HG03280 (cell line): ENCODE data around the gene SMG6.

Experiments
- ATAC-seq: cut with Tn5 transposase; IDR thresholded peaks from one replicate; pipeline ENCODE4 v1.9.1; 2021; ENCODE audit warnings: mild to moderate bottlenecking, moderate library complexity; ENCODE audit not compliant: unreplicated experiment

The SMG6 gene

DNA sequence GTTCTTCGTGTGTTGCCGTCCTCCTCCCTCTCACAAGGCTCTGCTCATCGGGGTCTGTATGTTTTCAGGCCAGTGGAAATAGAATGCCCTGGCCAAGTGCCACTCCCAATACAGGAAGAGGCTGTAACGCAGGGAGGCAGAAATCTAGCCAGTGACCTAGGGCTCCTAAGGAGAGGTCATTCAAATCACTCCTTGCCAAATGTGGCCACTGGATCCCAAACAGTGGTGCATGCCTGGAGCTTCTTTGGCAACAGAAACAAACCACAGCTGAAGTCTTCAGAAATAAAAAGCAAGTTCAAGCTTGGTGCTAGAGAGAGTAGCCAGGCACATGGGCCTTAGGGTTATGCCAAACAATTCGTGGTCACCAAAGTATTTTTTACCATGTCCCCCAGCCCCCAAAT, 66.1 kb downstream of the SMG6 start:
- no peak for ATAC-seq

DNA sequence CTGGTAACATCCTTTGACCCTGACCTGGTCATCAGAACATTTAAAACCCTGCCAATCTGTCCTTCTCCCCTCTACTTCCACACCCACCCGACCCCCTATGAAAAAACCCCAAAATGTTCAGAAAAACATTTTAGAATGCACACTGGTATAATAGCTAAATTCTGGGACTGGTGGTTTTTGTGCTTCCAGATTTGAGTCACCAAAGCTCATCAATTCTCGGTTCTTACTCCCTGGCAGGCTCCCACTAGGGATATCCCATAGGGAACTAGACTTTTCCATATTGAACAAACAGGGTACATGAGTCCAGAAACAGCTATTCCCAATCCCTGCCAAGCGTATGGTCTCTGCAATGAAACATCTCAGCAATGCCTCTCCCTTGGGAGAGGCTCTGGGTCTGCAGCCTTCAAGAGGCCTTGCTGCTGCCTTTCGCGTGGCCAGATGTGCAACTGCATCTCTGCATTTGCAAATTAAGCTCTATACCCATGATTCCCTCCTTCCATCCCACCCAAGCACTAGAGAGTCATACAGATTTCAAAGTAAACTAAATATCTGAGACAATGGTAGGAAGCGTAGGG, 67.7 kb downstream of the SMG6 start:
- no peak for ATAC-seq

DNA sequence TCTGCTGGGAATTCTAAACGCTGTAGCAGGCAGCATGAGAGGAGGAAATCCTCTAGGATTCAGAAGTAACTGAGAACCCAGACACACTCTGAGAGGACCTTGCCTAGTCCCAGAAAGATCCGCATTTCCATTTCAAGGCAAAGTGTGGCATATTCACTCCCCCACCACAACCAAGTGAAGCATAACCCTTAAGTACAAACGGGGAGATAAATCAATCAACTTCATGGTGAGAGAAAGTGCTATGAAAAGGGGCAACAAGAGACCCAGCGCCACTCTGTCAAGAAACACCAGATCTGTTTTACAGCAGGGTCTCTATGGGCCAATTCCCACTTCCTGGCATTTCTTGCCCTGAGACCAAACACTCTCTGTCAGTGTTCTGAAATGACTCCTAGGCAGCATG, 68.3 kb downstream of the SMG6 start:
- no peak for ATAC-seq

DNA sequence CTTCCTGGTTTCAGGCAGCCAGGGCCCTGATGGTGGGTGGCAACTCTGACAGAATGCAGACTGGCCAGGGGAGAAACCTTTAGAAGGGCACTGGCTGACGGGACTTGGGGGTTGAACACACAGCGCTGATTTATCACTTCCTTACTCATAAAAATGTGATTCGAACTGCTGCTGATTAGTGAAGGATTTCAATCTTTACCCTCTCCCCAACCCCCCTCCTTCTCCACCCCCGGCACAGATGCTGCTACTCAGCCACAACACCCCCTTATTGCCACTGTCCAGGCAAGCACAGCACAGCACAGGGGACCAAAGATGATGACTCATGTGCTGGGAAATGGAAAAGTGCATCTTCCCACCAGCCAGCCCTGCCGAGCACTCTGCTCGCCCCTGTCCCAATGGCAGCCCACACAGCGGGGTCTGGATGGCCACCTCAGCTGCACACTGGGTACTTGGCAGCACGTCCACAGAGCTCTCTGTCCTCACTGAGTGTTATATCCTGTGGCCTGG, 70.1 kb downstream of the SMG6 start:
- no peak for ATAC-seq

DNA sequence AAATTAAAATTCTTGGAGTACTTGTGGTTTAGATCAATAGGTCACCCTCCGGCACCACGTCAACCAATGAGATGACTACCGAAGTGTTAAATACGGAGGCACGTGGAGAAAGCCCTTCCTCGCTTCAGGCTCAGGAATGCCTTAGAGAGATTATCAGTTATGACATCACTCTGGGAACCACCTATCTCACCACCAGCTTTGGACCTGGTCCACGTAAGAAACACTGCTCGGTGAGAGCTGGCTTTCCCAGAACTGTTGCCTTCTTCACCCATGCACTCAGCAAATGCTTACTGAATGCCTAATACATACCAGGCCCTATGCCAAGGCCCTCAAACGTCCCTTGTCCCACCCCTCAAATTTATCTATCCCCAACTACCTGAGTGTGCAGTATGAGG, 71.3 kb downstream of the SMG6 start:
- ATAC-seq: no peak

DNA sequence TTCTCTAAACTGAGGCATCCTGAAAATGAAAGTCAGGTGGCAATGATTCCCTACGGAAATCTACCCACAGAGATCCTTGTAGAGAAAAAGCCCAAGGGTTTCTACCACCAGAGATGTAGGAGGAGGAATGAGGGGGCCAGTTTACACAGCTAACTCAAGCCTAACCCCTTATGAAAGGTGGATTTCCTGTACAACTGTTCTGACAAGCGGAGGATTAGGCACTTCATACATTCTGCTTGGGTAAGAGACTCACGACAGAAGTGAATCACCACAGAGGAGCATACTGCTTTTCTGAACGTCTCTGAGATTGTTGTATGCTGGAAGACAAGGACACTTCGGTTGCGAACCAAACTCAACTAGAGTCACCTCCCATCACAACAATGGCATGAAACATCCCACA, 72.7 kb downstream of the SMG6 start:
- no peak for ATAC-seq

DNA sequence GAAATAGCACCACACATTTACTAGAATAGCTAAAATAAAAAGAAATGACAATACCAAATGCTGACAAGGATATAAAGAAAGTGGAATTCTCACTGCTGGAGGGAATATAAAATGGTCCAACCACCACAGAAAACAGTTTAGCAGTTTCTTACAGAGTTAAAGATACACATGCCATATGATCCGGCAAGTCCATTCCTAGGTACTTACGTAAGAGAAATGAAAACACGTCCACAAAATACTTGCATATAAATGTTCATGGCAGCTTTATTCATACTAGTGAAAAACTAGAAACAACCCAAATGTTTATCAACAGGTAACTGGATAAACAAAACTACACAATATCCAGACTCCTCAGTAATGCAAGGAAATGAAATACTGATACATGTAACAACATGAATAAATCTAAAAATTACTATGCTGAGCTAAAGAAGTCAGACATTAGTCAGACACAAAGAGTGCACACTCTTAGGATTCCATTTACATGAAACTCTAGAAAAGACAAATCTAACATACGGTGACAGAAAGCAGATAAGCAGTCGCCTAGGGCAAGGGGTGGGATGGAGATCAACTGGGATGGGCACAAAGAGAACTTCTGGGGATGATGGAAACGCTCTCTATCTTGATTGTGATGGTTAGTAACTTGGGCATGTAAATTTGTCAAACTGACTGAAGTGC, 76.4 kb downstream of the SMG6 start:
- ATAC-seq: no peak

DNA sequence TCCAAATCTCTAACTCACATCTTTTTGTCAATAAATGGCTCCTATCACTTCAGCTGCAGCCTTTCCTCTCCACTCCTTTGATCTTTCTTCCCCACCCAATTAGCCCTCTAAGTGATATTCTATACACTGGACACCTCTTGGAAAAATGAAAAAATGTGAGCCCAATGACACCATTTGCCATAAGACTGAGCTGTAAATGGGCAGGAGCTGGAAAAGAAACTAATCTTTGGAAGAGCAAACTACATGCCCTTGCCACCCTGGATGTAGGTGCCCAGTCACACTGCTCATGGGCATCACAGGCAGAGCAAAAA, 80.0 kb downstream of the SMG6 start:
- no peak for ATAC-seq

DNA sequence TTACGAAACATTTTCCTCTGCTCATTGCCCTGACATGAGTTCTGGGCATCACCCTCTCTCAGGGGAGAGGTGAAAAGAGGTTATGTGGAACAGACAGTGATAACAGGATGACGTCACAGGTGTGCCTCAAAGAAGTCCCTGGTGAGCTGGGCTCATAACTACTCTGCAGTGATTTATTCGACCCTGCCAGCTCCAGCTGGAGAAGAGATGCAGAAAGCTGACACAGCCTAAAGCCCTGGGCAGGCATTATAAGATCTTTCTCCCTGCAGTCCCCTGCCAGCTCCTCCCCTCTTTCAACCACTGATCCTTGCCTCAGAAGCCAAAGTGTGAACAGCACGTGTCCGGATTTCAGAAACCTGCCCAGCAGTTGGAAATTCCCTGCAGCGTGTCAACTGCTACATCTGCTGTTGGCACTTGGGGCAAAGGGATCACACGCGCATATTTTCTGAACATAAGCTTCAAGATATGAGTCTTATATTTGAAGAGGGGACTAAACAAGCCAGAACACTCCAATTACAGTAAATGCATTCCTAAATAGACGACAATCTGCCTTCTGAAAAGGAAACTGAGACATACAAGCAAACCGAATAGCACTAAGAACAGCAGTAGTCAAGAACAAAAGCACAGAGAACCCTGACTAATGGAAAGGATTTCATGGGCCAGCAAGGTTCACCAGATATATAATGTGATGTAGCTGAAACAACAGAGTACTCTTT, 80.5 kb downstream of the SMG6 start:
- no peak for ATAC-seq

DNA sequence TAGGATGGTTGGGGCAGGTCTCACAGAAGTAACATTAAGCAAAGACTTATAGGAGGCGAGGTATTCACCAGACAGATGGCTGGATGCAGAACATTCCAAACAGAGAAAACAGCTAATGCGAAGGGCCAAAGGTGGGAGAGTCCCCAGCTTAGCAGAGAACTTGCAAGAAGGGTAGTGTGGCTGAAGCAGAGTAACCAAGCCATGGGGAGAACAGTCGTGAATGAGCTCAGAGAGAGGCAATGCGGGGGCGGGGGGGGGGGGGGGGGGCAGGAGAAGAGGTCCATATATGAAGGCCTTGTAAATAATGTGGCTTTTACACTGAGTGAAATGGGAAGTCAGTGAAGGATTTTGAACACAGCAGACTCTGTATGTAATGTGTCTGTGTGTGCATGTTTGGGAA, 81.3 kb downstream of the SMG6 start:
- no peak for ATAC-seq

DNA sequence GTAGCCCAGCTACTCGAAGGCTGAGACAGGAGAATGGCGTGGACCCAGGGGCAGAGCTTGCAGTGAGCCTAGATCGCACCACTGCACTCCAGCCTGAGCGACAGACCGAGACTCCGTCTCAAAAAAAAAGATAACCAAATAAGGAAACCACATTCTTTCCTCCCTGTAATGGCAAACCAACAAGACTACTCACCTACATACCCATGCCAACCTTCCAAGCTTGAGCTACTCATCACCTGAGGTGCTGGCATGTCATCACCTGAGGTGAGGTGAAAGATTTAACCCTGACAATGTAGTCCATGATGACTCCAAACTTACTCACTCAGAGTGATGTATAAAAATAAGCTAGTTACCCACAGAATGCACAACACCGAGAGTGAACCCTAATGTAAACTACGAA, 85.2 kb downstream of the SMG6 start:
- no peak for ATAC-seq

DNA sequence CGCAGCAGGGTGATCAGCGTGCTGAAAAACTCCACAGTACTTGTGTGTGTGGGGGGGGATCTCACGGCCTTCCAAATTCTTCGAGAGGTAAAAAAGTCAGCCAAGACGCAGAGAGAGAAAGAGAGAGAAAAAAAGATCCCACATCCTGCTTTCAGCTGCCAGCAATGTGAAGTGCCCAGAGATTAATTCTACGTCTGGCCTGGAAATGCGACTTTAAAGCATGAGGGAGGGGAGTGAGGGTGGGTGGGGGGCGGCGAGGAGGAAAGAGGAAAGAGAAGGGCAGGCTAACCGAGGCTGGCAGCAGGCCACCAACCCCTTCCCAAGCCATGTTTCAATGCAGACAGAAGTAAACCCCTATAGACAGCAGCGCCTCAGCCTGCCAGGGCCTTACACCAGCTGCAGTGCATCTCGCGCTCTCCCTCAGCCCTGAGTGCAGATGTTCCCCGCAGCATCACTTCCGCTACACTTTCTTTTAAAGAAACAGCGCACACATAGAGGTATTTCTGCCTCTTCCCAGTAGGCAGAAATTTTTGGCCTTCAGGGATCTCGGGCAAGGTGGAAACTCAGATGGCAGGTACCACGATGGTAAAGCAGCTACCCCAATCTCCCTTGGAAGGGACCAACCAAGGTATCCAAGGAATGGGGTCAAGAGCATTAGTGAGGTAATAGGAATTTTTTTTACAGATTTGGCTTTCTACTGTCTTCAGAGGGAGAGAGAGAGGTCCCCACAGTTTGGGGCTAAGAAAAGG, 87.8 kb downstream of the SMG6 start:
- peak; percentile 87 for ATAC-seq

DNA sequence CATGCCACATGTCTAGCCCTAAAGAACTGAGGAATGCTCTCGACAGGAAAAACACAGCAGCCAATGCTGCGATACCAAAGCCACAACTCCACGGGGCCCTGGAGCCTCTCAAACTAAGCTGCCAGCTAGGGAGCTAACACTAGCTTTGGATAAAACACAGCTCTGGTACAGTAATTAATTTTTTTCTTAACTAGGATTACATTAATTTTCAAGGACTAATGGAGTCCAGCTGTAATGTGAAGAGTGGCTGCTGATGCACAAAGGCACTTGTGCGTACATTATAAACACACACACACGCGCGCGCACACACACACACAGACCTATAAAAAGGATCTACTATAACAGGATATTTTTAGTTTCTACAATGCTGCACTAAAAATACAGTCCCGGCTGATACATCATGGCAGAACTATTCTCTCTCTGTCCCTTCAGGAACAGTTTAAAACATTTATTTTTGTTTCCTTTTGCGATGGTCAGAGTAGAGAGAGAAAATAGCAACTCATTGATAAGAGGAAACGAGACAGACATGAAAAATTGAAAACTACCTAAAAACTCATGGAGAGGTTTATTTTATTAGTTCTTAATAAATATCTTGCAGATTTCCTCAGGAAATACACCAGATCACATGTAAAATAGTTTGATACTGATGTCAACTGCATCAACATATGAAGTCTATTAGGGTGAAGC, 88.5 kb downstream of the SMG6 start:
- no peak for ATAC-seq

DNA sequence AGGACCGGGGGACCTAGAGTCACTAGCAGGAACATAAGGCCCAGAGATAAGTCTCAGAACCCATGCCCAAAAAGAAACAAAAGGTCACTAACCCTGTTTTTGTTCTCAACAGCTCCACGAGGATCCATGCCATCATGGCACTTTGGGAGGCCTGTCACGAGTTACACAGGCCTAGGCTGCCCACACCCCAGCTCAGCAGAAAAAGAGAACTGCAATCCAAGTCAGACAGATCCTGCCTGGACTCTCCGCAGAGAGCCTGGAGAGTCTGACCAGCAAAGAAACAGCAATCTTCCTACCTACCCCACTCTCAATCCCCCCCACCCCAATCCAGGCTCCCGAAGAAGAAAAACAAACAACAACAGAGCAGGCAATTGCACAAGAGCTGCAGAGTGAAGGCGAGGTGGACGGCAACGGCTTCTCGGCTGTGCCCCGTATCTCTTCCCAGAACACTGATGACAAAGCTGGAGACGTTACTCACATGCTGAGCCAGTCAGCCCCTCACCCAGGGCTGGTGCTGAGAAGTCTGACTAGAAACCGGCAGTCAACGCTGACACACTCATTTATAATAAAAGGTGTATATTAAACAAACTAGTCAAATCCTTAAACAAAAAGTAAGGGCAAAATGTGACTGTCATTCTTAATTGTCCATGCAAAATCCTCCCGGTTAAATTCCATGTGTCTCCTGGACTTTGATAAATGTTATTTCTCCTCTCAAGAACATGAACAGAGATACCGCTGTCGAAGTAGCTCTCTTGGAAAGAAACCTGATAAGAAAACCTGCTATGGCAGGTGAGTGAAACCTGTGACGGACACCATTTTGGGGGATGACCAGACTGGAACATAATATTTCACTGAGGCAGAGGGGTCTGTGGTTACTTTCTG, 89.3 kb downstream of the SMG6 start:
- no peak for ATAC-seq

DNA sequence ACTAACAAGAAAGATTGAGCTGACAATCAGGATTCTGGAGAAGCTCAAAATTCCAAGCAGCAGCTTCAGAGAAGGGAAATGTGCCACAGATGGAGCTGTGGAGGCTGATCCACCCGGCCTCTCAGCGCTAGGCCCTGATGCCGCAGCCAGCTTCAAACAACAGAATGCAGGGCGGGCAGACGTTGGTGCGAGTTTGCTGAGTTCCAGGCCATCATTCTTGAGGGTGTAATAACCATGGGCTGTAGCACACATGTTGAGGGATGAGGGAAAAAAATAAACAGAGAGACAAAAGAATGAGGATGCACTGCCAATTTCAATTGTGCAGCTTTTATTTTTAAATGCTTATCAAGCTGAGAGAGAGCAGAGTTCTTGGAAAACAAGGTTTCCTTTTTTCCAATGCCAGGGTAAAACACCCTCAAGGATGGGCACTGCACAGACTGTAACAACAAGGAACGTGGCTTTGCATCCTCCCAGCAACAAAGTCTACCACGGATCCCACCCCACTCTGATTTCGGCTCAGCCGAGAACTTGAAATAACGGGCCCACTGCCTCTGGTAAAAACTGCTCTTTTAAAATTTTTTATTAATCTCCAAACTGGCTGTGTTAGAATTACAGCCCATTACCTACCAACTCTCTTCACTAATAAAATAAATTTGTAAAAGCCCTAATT, 90.2 kb downstream of the SMG6 start:
- no peak for ATAC-seq

DNA sequence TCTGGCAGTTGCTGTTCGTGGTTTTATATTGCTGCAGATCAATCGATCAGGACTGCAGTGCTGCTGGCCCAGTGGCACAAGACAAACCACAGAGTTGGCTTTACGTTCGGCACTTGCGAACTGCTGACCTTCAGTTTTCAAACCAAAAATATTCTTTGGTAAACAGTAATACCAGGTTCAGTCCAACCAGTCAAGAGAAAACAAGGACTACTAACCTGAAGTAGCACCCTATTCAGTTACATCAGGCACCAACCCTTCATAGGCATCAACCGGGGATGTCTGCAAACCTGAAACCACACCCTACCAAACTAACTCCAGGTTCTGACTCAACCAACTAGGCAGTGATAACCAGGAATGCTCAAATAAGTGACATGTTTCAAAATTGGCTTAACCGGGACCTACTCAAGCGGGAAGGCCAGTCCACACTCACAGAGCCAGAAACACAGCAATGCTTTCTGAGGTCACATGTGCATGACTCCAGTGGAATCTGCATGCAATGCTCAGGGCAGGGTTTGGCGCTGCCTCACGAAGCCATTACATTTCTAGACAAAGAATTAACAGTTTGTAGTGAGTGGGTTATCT, 91.1 kb downstream of the SMG6 start:
- ATAC-seq: no peak

DNA sequence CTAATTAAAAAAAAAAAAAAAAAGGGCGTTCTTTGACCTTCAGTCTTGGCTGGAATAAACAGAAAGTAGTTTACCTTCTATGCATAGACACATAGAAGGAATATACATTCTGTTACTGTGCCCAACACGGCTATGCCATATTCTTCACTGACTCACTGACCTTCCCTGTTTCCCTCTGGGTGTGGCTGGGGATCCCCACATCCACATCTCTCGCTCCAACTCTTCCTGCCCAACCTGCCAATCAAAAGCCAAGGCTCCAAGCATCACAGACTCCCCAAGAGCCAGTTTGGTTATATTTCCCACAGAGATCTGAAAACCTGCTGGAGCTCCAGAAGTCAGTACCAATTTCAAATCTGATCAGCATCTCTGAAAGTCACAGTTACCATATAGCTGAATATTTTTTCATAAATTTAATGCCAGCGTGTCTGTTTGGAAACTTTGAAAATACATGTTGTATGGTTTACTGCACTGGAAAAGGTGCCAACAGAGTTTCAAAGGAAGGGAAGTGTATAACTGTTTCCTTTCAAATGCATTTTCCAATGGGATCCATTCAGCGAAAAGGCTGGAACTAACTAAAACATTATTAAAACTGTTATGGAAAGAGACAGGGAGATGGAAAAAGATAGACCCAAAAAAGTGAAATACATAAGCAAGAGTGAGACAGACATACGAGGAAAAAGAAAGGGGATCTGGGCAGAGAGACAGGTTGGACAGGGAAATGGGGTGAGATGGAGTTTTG, 91.8 kb downstream of the SMG6 start:
- no peak for ATAC-seq

DNA sequence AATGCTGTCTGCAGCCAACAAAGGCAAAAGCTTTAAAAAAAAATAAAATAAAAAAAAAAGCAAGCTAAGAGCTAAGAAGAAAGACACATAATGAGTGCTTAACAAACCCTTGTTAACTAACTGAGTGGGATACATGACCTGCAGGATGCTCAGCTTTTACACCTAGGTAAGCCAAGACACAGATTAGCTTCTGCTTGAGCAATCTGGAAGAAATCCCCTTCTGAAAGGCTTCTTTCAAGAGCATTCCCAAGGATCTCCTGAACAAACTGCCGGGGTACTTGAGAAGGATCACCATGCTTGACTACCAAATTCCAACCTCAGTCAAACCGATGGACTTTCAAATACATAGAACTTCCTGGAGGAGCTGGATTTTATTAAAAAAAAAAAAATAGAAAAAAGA, 92.9 kb downstream of the SMG6 start:
- no peak for ATAC-seq
